ENCODE data around the gene PMEL.
"Not testable (repeated sequence)": the region's sequence is repeated elsewhere in the genome, so short reads cannot be mapped to it uniquely, and the experiment has no call there.

Gene PMEL

DNA sequence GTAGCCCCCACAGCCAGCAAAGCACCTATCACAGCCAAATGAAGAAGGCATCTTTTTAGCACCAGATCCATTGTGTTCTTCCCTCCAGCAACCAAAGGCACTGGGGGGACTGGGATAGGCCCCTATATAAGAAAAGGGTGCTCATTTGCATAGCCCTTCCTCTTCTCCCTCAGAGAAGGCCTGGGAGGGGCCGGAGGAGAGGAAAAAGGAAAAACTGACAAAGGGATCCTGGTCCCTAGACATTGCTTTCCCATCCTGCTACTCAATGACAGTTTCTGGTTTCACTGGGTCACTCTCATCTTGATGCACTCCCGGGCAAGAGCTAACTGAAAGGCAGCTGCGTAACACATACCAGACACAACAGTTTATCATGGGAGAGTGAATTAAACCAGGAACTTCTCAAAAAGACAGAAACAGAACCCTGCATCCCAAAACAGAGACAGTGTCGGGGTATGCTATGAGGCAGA is at the start of gene PMEL:
PMEL (minus strand) TSS at position 102 of the 467 bp plus-strand sequence; CDS start at position 71, 31 bp downstream.
- DNase-seq (ENCODE audit: low read depth in 2 of 2) = no peak

DNA sequence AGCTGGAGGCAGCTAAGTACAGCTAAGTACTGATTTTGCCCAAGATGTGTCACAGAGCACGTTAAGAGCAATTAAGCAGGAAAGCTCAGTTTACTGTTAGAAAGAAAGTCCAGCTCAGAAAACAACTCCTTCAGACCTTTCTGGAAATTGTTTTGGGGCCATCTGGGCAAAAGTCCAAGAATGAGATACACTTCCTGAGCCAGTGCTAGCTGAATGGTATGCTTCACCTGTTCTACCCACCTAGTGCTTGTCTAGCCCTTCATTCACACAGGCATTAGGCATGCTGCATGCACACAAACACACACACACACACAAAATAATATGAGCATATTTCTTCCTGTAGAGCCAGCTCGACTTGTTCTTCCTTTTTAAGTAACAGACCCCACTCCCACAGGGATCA is 48.4 kb upstream of the PMEL start:
- no peak for DNase-seq (ENCODE audit: low read depth in 2 of 2)

DNA sequence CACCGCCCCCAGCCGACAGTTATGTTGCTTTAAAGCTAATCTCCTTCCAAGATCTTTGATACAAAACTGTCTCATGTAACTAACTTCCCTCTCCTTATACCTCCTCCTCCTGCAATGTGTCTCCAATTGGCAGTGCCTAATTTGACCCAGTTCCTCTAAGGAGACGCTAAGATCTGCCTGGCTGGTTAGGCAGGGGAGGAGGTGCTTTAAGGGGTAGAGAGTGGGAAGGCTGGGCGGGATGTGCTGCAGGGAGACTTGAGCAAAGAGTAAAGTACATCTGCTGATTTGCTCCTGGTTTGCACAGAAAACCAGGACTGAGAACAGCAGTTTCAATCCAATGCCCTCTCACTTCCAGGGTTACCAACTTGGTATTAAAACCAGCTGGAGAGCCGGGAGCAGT is 47.6 kb upstream of the PMEL start:
- no peak for DNase-seq (ENCODE audit: low read depth in 2 of 2)

DNA sequence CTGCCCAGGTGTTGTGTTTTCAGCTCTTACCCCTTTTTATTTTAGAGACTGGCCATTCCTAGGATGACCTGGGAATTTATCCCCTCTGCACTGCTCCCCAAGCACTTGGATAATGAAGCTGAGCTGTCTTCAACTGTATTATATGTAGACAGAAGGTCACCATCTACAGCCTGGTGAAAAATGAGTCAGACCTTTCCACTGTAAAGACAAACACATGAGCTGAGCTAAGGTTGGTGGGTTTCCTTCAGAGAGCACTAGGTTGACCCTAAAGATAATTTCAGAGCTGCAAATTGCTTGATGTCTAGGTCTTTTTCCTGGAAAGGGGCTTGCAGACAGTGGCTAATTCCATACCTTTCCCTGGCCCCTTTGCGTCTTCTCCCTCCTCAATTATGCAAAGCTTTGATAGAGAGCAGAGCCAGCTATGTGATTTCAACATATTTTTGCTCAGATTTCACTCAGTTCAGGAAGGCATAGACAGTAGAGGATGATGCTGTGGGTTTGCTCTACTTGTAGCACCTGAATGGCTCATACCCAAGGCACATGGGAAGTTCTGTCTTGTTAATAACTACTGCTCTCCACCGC is 45.8 kb upstream of the PMEL start:
- DNase-seq (ENCODE audit: low read depth in 2 of 2) = no peak

DNA sequence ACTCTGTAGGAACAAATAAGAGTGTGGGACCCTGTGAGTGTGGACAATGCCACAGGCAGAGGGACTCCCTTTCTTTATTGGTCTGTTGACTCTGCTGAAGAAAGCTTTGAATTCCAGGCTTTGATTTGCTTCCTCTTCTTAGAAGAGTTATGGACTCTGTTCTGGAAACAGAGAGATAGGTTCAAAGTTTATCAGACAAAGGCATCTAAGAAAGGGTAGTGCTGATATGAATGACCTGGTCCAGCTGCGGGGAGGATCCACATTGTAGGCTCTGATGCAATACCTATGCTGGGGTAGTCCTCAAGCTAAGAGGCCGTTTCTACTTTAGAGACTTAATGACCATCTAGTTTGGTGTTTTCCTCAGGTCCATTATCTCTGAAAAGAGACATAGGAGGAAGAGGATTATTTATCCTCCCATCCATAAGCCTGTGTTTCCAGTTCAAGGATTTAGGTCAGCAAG is 44.3 kb upstream of the PMEL start:
- DNase-seq (ENCODE audit: low read depth in 2 of 2) = no peak

DNA sequence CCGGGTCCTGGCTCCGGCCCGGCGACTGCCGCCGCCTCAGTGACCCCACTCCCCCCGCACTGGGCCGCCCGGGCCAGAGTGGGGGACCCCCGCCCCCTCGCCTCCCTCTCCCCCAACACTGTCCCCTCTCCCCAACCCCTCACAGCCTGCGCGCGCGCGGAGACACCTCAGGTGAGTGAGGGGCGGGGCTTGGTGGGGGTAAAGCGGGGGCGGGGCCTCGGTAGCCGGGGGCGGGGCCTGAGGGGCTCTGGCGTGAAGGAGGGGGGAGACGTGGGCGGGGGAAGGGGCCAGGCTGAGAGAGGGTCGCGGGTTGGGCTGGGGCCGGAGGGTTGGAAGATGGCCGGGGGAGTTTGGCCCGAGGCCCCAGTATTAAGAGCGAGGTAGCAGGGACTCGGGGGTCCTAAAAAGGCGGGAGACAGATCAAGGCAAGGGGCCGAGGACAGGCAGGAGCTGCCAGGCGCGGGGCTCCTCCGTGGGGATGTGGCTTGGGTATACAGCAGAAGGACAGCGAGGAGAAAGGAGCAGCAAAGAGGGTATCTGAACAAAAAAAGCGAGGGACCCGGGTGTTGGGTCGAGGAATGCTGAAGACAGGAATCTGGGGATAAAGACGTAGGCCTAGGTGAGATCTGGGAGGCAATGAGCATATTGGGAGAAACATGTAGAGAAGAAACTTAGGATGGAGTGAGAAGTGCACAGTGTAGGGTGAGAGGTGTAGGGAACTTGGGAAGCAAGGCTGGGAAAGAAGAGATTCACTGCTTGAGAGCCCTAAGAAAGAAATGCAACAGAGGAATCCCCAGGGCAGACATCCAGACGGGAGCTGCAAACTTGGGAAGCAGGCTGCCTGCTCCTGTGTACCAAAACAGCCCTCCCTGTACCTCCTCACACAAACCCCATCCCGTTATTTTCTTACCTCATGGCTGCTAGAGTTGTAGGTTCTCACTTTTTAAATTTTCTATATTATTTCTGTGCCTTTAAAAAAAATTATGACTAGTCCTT is 42.0 kb upstream of the PMEL start:
- DNase-seq (ENCODE audit: low read depth in 2 of 2) = peak; percentile 42 to 48

DNA sequence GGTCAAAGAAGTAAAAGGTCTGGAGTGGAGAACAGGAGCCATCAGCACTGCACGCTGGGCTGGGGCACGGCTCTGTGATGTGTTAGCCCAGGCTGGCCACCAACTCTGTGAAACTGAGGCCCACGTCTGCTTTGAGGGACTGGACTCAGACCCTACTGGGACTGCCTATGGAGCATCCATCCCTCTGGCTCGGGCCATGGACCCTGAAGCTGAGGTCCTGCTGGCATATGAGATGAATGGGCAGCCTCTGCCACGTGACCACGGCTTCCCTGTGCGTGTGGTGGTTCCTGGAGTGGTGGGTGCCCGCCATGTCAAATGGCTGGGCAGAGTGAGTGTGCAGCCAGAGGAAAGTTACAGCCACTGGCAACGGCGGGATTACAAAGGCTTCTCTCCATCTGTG is 38.4 kb upstream of the PMEL start:
- DNase-seq (ENCODE audit: low read depth in 2 of 2) = no peak

DNA sequence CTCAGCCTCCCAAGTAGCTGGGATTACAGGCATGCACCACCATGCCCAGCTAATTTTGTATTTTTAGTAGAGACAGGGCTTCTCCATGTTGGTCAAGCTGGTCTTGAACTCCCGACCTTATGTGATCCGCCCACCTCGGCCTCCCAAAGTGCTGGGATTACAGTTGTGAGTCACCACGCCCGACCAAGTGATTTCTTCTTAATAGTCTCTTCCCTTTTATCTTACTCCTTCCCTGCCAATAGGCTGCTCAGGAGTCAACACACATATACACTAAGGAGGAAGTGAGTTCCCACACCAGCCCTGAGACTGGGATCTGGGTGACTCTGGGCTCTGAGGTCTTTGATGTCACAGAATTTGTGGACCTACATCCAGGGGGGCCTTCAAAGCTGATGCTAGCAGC is 37.5 kb upstream of the PMEL start:
- not testable (repeated sequence) for DNase-seq (ENCODE audit: low read depth in 2 of 2)

DNA sequence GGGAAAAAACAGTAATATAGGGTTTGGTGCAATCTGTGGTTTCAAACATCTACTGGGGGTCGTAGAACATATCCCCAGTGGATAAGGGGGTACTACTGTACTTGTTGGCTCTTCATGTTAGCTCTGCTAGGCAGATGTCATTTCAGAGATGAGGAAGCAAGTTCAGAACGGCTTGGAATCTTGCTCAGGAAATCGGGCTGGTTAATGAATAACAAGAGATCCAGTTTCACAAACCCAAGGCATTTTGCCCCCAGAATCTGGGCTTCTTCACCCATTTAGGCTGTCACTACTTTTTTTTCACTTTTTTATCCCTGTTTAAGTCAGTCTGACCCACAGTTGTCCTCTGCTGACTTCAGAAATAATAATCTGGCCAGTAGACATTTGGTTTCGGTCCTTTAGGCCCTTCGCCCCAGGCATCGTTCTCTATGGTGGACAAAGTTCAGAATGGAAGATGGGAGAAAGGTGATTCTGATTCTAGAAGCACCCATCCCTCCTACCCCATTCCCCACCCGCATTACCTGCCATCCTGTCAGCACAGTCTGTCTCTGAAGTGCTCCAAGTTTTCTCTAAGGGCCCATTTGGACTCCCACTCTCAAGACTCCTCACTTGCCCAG is 35.8 kb upstream of the PMEL start:
- DNase-seq (ENCODE audit: low read depth in 2 of 2) = no peak

DNA sequence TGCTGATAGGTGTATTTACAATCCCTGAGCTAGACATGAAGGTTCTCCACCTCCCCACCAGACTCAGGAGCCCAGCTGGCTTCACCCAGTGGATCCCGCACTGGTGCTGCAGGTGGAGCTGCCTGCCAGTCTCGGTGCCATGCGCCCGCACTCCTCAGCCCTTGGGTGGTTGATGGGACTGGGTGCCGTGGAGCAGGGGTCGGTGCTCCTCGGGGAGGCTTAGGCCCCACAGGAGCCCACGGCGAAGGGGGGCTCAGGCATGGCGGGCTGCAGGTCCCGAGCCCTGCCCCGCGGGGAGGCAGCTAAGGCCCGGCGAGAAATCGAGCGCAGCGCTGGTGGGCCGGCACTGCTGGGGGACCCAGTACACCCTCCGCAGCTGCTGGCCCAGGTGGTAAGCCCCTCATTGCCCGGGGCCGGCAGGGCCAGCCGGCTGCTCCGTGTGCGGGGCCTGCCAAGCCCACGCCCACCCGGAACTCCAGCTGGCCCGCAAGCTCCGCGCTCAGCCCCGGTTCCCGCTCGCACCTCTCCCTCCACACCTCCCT is 34.2 kb upstream of the PMEL start:
- not testable (repeated sequence) for DNase-seq (ENCODE audit: low read depth in 2 of 2)

DNA sequence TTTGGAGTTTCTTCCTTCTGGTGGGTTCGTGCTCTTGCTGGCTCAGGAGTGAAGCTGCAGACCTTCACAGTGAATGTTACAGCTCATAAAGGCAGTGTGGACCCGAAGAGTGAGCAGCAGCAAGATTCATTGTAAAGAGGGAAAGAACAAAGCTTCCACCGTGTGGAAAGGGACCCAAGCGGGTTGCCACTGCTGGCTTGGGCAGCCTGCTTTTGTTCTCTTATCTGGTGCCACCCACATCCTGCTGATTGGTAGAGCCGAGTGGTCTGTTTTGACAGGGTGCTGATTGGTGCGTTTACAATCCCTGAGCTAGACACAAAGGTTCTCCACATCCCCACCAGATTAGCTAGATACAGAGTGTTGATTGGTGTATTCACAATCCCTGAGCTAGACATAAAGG is 33.7 kb upstream of the PMEL start:
- DNase-seq (ENCODE audit: low read depth in 2 of 2) = not testable (repeated sequence)

DNA sequence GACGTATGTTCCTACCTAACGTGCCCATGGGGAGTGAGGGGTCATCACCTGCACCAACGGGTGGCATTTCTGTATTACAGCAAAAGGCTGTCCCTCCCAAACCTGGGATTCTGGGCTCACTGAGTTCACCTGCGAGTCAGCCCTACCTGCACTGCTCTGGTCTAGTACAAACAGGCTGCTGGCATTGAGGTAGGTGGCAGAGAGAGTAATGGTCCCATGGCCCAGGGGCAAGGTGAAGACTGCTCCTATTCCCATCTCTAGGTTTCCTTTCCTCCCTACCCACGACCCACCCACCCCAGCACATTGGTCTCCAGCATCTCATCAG is 31.7 kb upstream of the PMEL start:
- DNase-seq (ENCODE audit: low read depth in 2 of 2) = no peak

DNA sequence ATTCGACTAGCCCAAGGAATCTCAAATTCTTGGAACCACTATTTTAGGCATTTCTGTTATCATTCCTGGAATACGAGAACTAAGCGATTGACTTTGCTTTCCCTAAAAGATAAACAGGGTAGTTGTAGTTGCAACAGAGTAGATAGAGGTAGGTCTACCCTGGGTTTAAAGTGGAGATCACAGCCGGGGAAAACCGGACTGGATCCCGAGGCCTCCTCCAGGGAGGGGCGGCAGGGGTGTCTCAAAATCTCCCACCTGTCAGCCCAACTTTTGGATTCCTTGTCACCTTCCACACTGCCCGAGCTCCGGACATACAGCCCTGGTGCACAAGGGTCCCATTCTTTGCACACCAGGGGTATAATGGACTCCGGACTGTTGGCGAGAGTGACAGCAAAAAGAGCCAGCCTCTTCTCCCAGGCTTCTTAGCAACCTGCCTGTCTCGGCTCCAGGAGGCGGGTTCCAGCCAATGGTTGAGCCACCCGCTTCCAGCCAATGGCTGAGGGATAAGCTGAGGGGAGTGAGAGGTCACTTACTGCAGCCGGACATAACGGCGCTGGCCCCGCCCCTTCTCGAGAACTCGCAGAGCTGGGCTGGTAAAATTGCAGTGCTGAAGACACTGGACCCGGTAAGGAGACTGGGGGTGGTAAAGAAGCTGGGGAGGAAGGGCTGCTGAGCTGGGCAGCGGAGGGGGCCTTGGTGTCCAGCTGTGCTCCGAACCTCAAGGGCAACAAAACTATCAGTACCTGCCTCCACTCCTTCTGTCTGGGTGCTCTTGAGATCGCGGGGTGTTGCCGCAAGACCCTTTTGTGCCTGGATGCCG is 31.1 kb upstream of the PMEL start, which contains the start of gene SUOX:
SUOX (plus strand) TSS at position 562 of the 820 bp plus-strand sequence. CDS start 4,946 bp downstream, outside the sequence.
- DNase-seq (ENCODE audit: low read depth in 2 of 2) = no peak

DNA sequence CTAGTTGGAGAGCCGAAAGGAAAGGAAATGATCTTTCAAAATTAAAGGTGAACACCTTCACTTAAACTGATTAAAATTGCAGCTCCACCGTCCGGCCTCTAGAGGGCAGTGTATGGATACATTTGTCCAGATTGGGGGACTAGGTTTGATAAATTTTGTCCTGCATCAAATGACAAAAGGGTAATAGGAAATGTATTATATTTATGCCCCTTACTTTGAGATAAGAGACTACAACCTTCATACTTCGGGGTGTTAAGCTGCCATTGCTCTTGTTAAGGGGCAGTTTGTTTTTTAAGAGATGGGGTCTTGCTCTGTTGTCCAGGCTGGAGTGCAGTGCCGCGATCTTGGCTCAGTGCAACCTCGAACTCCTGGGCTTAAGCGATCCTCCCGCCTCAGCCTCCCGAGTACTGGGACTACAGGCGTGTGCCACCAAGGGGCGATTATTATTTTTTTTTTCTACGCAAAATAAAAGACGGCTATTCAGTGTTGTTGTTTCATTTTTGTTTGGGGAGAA is 30.4 kb upstream of the PMEL start:
- DNase-seq (ENCODE audit: low read depth in 2 of 2) = peak; percentile 43 to 53

DNA sequence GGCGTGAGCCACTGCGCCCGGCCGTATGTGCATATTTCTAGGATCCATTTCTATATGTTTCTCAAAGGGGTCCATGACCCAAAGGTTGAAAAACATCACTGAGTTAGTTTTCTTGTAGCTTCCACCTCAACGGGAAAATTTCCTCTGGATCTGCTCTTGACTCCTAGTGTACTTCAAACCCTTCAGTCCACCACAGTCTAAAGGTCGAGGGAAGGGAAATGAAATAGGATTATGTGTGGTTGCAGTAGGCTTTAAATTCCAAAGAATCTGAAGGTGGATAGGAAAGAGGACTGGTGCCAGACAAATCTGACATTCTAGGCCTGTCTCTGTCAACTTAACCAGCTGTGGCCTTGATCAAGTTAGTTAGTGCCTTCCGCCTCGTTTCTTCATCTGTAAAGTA is 29.5 kb upstream of the PMEL start:
- DNase-seq (ENCODE audit: low read depth in 2 of 2) = no peak

DNA sequence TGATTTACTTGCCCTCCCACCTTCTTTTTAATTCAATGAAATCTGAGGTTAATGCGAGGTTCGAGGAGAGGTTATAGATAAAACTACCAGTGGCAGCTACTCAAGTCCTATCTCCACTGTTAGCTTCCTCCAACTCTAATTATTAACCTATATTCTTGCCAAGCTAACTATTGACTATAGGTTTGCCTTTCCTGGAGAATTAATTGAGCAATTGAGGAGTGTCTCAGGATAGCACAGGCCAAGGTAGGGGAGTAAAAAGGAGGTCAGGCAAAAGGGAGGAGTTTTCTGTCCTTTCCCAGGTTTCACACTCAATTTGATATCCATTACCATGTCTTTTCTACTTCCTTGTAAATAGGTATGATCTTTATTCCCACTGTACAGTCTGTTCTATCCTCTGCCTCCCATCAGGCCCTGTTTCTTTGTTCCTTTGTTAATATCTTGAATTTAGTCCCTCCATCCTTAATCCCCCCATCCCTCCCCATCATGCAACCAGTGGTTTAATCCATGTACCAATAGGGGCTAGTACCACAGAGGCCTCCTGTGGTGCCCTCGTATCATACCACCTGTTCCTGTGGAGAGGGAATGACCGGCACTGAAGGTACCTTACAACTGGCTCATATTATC is 27.5 kb upstream of the PMEL start:
- no peak for DNase-seq (ENCODE audit: low read depth in 2 of 2)

DNA sequence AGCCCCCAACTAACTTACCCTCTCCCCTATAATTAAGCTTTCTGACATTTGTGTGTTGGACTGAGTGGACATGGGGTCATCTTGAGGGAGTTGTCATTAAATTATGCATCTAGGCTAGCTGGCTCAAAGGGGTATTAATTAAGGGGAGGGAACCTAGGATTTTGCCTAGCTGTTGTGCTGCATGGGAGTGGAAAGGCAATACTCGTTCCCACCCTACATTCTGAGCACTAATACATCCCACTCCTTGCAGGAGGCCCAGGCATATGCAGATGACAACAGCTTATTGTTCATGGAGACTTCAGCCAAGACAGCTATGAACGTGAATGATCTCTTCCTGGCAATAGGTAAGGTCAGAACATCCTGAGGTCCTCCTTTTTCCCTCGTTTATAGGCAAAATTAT is 25.3 kb upstream of the PMEL start:
- DNase-seq (ENCODE audit: low read depth in 2 of 2) = no peak

DNA sequence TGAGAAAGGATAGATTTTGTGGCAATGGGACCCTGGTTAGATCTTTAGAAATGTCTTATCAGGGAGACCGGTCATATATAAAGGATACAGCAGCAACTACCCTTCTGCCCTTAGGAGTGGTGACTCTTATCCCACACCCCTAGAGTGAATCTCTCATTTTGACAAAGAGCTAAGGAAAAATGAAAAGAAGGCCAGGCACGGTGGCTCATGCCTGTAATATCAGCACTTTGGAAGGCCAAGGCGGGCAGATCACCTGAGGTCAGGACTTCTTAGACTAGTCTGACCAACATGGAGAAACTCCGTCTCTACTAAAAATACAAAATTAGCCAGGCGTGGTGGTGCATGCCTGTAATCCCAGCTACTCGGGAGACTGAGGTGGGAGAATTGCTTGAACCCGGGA is 20.1 kb upstream of the PMEL start:
- DNase-seq (ENCODE audit: low read depth in 2 of 2) = not testable (repeated sequence)

DNA sequence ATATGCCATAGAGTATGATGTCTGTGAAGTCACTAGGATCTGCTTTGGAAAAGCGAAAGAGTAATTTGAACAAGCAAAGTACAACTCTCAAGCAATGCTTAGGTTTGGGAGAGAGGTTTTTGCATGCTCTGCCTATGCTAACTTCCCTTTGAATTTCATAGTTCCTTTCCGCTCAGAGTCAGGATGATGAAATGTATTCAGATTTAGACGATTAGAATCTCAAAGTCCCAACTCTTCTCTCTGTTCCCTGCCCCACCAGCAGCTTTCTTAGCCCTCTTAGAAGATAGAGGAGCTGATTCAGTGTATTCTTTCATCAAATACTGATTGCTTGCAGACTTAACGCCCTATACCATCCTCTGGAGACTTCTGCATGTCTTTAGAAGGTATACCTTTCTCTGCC is 19.5 kb upstream of the PMEL start:
- no peak for DNase-seq (ENCODE audit: low read depth in 2 of 2)

DNA sequence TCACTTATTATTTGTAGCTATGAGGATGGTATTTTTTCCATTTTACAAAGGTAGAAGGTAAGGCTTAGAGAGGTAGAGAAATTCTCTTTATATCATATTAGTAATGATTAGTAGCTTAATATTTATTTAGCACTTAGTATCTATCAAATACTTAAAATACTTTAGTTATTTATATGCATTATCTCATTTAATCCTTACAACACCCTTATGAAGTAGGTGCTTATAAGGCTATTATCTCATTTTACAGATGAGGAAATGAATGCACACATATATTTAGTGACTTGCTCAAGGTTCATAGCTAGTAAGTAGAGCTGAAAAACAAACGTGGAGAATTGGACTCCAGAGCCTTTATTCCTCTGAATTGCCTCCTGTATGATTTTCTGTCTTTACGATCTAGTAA is 19.0 kb upstream of the PMEL start:
- no peak for DNase-seq (ENCODE audit: low read depth in 2 of 2)

All from activated CD8-positive, alpha-beta memory T cell treated with anti-CD3 and anti-CD28 coated beads for 4 hours (primary cell).